NCI-H446 treated with DMSO at 0.1 percent for 48 hours (cell line): ENCODE measurements around the gene SPATA31A6.
"Not testable (repeated sequence)": the region's sequence is repeated elsewhere in the genome, so short reads cannot be mapped to it uniquely, and the experiment has no call there.

Source experiments
- DNase-seq: peaks from one replicate; lab custom pipeline; 2025; lab: John Stamatoyannopoulos, UW

The SPATA31A6 gene

GRCh38 chr9:42183359-42183758 is at the start of gene SPATA31A6:
Gene SPATA31A6, plus strand, starts transcription at chr9:42183659. Its CDS starts 29 bp downstream, at chr9:42183688.
- not testable (repeated sequence) for DNase-seq

- DNase-seq: not testable (repeated sequence)
Observed at GRCh38 chr9:42160299-42160698, 23.2 kb upstream of the SPATA31A6 start.

GRCh38 chr9:42219861-42220260 is 36.4 kb downstream of the SPATA31A6 start:
- not testable (repeated sequence) for DNase-seq

- DNase-seq: not testable (repeated sequence)
Observed at GRCh38 chr9:42223230-42223629, 39.8 kb downstream of the SPATA31A6 start.

- DNase-seq: not testable (repeated sequence)
Observed at GRCh38 chr9:42233031-42233430, 49.6 kb downstream of the SPATA31A6 start.

GRCh38 chr9:42234610-42235009 is 51.2 kb downstream of the SPATA31A6 start:
- not testable (repeated sequence) for DNase-seq

- not testable (repeated sequence) for DNase-seq
Observed at GRCh38 chr9:42235352-42235991, 52.0 kb downstream of the SPATA31A6 start.

GRCh38 chr9:42236097-42236496 is 52.6 kb downstream of the SPATA31A6 start:
- not testable (repeated sequence) for DNase-seq

- not testable (repeated sequence) for DNase-seq
Observed at GRCh38 chr9:42237381-42237780, 53.9 kb downstream of the SPATA31A6 start.

- DNase-seq: not testable (repeated sequence)
Observed at GRCh38 chr9:42238862-42239261, 55.4 kb downstream of the SPATA31A6 start.
